NCI-H2171 treated with DMSO at 0.1 percent for 48 hours (cell line): ENCODE data around the gene C20orf141.
"Not testable (repeated sequence)": the region's sequence is repeated elsewhere in the genome, so short reads cannot be mapped to it uniquely, and the experiment has no call there.

ENCODE experiments used
- DNase-seq: peaks from one replicate; lab custom pipeline; 2025; lab: John Stamatoyannopoulos, UW

The C20orf141 gene

GRCh38 chr20:2799688-2800520 is 14.9 kb upstream of the C20orf141 start:
- peak; percentile 10 for DNase-seq

DNA sequence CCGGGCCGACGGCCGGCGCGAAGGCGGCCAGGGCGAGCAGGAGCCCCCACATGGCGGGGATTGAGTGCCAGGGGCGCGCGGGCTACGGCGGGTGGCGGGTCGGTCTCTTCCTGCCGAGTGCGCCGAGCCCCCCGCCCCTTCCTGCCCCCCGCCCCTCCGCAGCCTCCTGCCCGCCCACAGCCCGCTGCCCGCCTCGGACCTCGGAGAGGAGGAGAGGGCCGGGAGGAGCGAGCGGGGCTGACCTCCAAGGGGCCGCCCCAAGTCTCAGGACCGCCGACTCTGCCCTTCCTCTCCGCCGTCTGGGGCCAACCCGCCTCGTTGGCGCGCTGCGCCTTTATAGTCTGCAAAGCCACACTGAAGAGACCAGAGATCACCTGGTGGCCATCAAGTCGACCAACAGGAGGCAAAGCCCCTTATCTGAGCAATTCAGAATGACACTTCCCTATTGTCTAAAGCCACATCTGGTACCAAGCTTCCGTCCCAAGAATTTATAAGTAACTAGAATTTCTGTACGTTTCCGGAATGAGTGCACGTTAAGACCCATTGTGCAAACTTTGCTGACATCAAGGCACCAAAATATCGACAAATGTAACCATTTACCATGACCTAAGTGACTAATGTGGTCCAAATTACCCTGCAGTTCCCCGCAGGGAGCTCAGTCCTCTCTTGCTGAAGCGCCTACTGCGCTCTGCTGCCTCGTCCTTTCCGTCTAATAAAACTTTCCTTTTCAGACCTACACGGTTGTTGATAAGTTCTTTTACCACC is 14.1 kb upstream of the C20orf141 start, which contains the start of gene CPXM1:
Gene CPXM1 (minus strand): TSS at position 107 of the 765 bp plus-strand sequence. CDS start 55 bp downstream, at position 52.
- DNase-seq = peak; percentile 38

DNA sequence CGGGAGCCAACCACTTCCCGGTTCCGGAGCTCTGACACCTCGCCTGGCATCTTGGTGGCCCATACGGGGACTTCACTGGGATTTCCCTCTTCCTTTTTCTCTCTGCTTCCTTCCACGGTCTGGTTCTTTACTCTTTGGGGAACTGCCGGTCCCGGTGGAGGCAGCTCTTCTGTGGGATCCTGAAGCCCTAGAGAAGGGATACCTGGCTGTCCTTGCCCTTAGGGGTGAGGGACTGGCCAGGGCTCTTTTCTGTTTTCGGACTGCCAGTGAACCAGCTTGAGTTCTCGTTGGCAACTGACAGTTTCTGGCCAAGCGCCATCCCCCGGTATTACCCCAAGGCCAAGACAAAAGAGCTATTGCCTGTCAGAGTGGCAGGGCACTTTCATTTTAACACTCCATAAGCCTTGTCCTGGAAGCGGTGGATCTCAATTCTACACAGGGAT is 13.5 kb upstream of the C20orf141 start:
- no peak for DNase-seq

DNA sequence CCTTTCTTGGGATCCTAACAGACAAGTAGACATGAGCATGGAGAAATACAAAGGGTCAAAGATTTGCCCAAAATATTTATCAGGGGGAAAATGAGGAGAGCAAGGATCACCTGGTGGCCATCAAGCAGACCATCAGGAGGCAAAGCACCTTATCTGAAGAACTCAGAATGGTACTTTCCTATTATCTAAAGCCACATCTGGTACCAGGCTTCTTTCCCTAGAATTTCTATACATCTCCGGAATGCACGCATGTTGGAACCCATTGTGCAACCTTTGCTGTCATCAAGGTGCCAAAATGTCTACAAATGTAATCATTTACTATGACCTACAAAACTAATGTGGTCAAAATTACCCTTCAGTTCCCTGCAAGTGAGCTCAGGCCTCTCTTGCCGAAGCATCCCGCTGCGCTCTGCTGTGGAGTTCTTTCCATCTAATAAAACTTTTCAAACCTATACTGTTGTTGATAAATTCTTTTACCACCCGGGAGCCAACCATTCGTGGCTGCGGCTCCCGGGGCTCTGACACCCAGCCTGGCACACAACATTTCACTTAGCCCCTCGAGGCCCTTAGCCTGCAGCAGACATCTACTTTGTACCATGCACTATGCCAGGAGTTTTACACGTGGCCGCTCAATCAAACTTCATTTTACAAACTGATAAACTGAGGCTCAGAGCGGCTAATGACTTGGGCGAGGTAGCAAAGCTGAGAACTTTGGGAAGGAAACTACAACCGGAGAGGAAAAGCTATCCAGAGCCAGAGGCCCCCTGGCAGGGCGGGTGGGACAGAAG is 10.6 kb upstream of the C20orf141 start:
- no peak for DNase-seq

DNA sequence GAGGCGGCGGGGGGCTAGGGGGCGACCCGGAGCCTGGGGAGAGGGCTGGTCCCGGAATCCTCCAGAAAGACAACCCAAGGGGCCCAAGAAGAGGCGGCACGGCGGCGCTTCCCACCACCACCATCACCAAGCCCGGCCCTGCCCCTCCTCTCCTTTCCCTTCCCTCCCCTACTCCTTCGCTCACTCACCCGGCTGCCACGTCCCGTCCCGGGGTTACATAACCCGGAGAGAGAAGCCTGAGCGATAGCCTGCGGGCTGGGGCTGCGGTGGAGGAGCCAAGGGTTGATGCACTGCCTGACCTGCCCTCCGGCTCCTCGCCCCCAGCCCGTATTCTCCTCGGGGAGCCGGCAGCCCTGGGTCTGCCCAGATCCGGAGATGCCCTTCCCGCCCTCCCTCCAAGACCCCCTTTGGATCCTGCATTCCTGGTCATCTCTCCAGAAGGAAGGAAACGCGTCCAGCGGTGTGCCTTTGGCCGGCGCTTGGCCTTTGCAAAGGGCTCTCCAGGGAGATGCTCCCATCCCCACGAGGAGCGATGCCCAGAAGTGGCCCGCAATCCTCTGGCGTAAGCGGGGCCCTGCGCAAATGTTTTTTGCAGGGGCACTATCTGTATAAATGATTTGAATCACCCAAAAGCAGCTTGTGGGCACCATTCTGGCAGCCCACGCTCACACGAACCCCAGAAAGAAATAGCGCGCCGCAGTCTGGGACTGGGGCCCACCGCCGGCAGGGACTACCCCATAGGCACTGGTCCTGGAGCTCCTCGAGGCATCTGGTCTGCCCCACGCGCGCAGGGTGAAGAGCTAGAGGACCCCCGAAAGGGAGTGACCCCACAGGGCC is 9.7 kb upstream of the C20orf141 start:
- DNase-seq = no peak

DNA sequence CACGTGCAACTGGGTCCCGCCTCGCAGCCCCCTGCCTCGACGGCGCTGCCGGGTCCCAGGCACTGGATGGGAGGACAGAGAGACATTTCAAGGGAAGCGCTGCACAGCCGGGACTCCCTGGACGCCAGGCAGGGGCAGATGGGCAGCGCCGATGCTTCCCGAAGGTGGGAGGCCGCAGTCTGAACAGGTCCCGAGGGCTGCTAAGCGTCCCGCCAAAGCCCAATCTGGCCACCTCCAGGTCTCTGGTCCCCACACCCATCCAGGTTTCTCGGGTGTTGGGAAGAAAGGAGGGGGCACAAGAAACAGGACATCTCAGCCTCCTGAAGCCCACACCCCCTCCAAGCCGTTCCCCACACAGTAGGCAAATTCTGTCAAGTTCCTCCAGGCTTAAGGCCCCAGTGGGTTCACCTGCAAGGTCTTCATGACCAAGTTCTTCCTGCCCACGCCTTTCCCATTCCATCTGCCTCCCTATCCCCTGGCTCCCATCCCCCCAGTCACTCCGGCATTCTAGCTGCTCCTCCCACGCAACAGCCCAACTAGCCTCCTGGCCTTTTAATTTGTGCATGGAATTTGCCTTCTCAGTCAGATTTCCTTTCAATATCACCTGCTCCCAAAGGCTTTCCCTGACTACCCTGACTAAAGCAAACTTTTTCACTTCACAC is 9.0 kb upstream of the C20orf141 start:
- no peak for DNase-seq

DNA sequence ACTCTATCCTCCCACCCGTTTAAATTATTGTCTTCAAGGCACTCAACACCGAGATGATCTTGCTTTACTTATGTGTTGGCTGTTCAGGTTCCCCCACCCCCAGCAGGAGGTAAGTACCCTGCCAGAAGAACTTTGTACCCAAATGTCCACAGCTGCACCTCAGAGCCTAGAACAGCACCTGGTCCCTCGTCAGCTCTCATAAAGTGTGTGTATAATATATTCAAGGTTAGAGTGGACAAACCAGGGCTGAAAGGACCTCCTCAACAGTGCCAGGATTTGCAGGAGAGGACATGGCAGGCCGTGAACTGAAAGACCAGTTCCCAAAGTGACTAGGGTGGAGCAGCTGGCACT is 8.5 kb upstream of the C20orf141 start:
- no peak for DNase-seq

- no peak for DNase-seq
Measured at GRCh38 chr20:2807019-2807418, 7.8 kb upstream of the C20orf141 start.

DNA sequence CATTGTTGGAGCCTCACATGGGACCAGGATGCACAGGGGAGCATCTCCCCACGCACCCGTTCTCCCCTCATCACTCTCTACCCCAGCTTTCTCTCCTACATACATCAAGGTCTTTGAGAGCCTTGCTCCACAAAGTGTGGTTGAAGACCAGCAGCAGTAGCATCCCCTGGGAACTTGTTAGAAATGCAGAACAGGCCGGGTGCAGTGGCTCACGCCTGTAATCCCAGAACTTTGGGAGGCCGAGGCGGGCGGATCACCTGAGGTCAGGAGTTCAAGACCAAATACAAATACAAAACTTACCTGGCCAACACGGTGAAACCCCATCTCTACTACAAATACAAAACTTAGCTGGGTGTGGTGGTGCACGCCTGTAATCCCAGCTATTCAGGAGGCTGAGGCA is 6.9 kb upstream of the C20orf141 start:
- DNase-seq = not testable (repeated sequence)

GRCh38 chr20:2809690-2810089 is 5.1 kb upstream of the C20orf141 start:
- no peak for DNase-seq

DNA sequence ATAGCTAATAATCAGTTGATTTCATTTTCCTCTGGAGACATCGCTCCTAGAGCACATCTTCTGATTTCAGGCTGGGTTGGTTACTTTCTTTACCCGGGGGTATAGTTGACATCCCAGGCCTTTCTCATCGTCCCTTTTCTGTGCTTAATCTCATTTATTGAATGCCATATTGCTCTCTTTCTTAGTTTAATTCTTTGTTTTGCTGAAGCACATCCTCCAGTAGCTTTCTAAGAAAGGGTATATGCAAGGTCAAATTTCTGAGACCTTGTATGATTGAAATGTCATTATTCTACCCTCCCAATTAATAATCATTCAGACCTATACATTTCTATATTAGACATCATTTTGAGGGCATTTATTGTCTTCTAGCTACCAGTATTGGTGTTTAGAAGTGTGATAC is 2.6 kb upstream of the C20orf141 start:
- DNase-seq = no peak

- no peak for DNase-seq
Measured at GRCh38 chr20:2814076-2814475, 711 bp upstream of the C20orf141 start.

DNA sequence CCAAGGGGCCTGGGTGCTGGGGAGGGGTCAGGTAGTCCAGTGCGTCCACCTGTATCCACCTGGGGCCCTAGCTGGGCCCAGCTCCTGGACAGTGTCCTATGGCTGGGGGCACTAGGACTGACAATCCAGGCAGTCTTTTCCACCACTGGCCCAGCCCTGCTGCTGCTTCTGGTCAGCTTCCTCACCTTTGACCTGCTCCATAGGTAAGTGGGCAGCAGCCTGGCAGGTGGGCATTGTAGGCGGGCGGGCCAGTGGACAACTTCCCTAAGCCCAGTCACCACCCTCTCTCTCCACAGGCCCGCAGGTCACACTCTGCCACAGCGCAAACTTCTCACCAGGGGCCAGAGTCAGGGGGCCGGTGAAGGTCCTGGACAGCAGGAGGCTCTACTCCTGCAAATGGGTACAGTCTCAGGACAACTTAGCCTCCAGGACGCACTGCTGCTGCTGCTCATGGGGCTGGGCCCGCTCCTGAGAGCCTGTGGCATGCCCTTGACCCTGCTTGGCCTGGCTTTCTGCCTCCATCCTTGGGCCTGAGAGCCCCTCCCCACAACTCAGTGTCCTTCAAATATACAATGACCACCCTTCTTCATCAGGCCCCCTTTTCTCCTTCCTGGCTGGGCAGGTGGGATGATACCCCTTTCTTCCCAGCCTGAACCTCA is 584 bp downstream of the C20orf141 start:
- no peak for DNase-seq

DNA sequence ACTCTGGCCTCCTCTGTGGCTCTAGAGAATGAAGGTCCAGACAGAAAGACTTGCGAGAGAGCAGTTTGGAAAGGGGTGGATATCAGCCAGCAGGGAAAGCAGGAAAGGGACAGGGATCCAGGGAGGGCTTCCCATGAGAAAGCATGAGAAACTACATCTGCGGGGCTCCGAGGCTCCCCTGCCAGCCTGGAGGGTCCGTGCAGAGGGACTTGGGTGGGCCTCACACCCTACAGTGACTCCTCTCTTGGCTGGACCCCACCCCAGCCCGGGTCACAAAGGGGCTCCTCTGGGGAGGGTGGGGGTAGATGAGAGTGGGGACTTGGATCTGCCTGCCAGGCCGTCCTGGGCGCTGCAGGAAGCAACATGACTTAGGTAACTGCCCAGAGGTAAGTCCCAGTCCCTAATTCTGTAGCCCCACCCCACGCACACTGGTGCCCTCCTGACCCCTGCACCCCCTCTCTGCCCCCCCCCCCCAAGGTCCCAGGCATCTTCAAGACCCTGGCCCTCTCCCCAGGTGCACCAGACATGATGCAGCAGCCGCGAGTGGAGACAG is 1.3 kb downstream of the C20orf141 start, which contains the start of gene TMEM239:
Gene TMEM239 (plus strand): TSS at position 335 of the 553 bp plus-strand sequence. CDS start 191 bp downstream, at position 526.
- DNase-seq = no peak

DNA sequence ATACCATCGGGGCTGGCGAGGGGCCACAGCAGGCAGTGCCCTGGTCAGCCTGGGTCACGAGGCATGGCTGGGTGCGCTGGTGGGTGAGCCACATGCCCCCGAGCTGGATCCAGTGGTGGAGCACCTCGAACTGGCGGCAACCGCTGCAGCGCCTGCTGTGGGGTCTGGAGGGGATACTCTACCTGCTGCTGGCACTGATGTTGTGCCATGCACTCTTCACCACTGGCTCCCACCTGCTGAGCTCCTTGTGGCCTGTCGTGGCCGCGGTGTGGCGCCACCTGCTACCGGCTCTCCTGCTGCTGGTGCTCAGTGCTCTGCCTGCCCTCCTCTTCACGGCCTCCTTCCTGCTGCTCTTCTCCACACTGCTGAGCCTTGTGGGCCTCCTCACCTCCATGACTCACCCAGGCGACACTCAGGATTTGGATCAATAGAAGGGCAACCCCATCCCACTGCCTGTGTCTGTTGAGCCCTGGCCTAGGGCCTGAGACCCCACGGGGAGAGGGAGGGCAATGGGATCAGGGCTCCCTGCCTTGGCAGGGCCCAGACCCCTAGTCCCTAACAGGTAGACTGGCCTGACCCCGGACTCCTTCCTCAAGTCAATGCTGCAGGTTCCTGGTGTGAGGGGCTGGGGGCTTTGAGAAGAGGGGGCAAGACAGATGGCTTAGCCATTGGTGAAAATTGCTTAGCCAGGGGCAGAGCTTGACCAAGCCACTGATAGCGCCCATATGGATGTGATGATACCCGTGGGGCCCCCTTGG is 2.0 kb downstream of the C20orf141 start:
- no peak for DNase-seq

DNA sequence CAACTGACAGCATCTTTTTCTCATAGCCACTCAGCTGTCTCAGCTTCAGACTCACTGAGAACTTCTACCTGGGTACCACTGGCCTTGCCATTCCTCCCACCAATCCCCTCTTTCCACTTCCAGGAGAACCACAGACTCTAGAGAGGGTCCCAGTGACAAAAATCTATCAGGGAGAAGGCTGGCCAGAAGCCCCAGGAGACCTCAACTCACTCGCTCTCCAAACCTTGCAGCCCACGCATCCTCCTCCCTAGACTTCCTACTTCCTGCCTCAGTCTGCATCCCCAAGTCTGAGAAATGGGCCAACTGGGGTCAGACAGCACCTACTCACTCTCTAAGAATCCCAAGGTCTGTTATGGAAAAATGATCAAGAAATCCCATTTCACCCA is 2.5 kb downstream of the C20orf141 start:
- DNase-seq = no peak

DNA sequence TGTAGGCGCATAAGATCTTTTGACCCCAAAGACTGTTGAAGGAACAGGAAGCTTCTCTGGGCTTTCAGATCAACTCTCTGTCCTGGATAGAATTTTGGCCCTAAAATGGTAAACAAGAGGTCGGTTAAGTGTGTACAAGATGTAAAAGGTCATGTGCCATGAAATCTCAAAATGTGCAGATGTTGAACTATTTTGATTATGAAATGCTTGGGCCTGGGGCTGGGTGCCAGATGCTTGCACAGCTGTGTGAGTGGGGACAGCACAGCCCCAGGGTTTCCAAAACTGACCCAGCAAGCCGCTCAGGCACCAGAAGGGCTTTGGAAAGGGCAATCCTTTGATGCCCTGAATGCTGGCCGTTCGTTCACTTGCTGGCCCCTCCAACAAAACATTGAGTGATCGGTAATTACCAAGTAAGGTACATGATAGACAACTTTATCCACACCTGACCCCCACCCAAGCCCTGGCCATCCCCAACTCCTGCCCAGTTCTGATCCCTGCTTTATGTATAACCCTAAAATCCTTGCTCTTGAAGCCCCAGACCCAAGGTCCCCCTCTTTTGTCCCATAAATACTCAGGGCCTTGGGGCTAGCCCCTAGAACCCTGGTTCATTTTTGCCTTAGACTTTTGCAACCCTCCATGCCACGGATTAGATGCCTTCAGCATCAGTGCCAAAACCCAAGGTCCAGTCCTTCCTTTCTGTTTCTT is 3.3 kb downstream of the C20orf141 start:
- DNase-seq = no peak

DNA sequence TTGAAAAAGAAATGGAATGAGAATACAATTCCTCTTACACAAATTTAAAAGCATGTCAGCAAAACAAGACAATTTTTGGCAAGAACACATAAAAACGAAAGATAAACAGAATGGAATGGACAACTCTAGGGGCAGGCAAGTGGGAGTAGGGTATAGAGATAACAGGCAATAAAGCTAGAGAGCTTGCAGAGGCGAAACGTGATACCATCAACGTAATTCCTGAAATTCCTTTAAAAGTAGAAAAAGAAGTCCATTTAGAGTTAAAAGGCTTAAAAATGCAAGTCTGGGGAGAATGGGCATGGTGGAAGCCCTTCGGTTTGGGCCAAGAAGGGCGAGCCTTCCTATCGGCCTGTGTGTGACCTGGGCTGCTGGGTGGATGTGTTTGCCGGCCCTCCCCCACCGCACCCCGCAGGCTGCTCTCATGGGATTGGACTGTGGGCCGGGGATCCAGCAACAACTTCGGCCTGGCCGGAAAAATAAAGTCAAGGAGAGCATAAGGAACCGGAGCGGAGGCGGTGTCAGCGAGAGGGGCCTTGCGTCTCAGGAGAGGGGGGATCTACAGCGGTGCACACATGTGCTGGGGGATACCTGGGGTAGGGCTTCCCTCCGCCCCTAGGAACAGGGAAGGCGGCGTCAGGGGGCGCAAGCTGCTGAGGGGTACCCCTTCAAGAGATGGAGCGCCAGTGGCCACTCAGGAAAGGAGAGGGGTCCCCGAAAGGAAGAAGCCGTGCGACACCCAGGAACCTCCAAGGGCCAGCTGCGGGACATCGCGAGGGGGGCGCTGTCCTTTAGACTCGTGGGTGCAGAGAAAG is 5.5 kb downstream of the C20orf141 start:
- DNase-seq = no peak
